G401 (cell line): ENCODE measurements around the gene AP2M1. TPM values are rescaled to one million over a fixed set of nuclear protein-coding genes. Genes with fewer than 3 reads are reported as not detected.

Source experiments
- total RNA-seq: library from RNA; depleted of rRNA; stranded (reverse); fragments of >200 nt; shearing (Covaris generic); gene quantifications from 2 replicates; pipeline ENCODE4 v1.2.3, GENCODE V29; 2014; rRNA removed

Gene AP2M1
- total RNA-seq, 1 experiment from 2014 or later = 352 TPM

Other genes with a start within 250 kb of the AP2M1 start
- gene ABCC5, start 157.0 kb upstream of the AP2M1 start, total RNA-seq = 7.4 and 8.6 TPM in 2 replicates
- gene HTR3D, start 143.1 kb upstream of the AP2M1 start, total RNA-seq = not detected in 2 replicates
- not detected in 2 replicates for gene HTR3C, start 121.8 kb upstream of the AP2M1 start, total RNA-seq
- not detected in 2 replicates for gene HTR3E, start 77.8 kb upstream of the AP2M1 start, total RNA-seq
- 64.3 and 64.9 TPM in 2 replicates for gene EIF2B5, start 39.5 kb upstream of the AP2M1 start, total RNA-seq
- 41.6 and 47.0 TPM in 2 replicates for gene DVL3, start 19.5 kb upstream of the AP2M1 start, total RNA-seq
- 47.0 and 63.5 TPM in 2 replicates for gene ABCF3, start 11.3 kb downstream of the AP2M1 start, total RNA-seq
- 0.20 and 0.43 TPM in 2 replicates for gene VWA5B2, start 54.7 kb downstream of the AP2M1 start, total RNA-seq
- 24.8 and 32.4 TPM in 2 replicates for gene ALG3, start 74.1 kb downstream of the AP2M1 start, total RNA-seq
- gene EEF1AKMT4, start 74.8 kb downstream of the AP2M1 start, total RNA-seq = 18.8 and 23.3 TPM in 2 replicates
- gene CAMK2N2, start 86.7 kb downstream of the AP2M1 start, total RNA-seq = 0.25 and 0.37 TPM in 2 replicates
- gene ECE2, start 101.2 kb downstream of the AP2M1 start, total RNA-seq = not detected in 2 replicates
- gene PSMD2, start 124.4 kb downstream of the AP2M1 start, total RNA-seq = 629 and 907 TPM in 2 replicates
- gene EIF4G1, start 139.8 kb downstream of the AP2M1 start, total RNA-seq = 295 and 341 TPM in 2 replicates
- gene FAM131A, start 162.7 kb downstream of the AP2M1 start, total RNA-seq = 20.7 and 31.2 TPM in 2 replicates
- 6.7 and 10.7 TPM in 2 replicates for gene CLCN2, start 186.8 kb downstream of the AP2M1 start, total RNA-seq
- 136 and 144 TPM in 2 replicates for gene POLR2H, start 186.9 kb downstream of the AP2M1 start, total RNA-seq
- gene THPO, start 203.4 kb downstream of the AP2M1 start, total RNA-seq = 0.12 and 0.20 TPM in 2 replicates
- gene CHRD, start 205.2 kb downstream of the AP2M1 start, total RNA-seq = 1.4 and 1.8 TPM in 2 replicates